HG02678 (cell line): ENCODE measurements around the gene CELF4.

Experiments used
- ATAC-seq: cut with Tn5 transposase; IDR thresholded peaks from one replicate; pipeline ENCODE4 v1.9.1; 2021; ENCODE audit warnings: mild to moderate bottlenecking, moderate library complexity; ENCODE audit not compliant: unreplicated experiment

Gene CELF4

GRCh38 chr18:37497853-37498518 lies 67.6 kb downstream of the CELF4 start:
- ATAC-seq = no peak

DNA sequence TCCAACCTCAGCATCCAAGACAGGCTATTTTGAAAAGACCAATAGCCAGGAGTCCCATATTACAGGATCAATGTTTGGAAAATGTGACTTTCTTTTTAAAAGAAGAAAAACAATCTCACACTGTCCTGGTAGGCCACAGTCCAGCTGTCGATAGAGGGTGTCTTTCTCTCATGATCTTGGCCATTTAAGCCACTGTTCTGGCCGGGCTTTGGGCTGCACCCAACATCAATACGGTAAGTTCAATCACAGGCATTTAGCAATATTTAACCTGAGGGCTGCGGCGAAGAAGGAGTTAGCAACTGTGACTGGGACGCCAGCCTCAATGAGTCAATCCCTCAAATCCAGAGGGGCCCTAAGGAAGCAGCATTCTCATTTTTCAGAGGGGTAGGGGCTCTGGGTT lies 69.0 kb downstream of the CELF4 start:
- no peak for ATAC-seq

- ATAC-seq = no peak
Observed at GRCh38 chr18:37495354-37495753, 70.2 kb downstream of the CELF4 start.

- no peak for ATAC-seq
Observed at GRCh38 chr18:37494406-37494805, 71.2 kb downstream of the CELF4 start.

DNA sequence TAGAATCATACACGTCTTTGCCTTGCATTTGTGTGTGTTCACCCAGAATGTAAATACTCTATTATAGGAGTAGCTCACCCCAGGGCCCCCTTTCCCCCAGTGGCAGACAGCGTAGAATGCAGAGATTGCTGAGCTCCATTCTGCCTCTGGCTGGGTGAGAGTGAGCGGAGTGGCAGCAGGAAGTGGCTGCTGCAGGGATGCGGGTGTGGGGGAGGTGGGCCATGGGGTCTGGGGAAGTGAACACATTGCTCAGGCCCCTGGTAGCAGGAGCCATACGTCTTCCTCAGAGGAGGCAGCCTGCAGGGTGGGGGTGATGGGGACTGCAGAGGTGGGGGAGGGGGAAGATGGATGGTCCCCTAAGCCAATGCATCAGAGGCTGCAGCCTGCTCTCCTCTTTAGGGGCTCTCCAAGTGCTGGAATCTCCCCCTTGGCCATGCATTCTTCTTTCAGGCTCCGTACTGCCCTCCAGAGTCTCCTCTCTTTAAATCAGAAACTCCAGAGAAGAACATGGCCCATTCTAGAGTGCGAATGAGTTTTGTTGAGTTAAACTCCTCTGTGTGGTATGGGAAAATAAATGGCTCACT lies 72.2 kb downstream of the CELF4 start:
- ATAC-seq = no peak

DNA sequence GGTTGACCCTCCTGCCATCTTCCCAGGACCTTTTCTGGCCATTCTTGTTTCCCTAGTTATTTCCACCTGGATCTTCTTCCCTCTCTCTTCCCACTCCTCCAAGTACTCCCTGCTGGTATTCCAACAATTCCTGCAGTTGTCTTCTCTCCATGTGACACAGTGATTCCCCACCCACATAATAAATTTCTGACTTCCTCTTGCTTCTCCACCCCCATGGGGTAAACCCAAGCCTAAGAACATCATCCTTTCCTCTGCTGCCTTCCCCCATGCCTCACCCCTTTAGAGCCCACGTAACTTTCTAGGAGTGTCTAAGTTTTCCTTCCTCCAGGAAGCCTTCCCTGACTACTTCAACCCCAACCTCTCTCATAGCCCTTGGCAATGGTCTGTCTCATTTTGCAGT lies 72.6 kb downstream of the CELF4 start:
- no peak for ATAC-seq

GRCh38 chr18:37491526-37491925 lies 74.1 kb downstream of the CELF4 start:
- ATAC-seq = no peak

DNA sequence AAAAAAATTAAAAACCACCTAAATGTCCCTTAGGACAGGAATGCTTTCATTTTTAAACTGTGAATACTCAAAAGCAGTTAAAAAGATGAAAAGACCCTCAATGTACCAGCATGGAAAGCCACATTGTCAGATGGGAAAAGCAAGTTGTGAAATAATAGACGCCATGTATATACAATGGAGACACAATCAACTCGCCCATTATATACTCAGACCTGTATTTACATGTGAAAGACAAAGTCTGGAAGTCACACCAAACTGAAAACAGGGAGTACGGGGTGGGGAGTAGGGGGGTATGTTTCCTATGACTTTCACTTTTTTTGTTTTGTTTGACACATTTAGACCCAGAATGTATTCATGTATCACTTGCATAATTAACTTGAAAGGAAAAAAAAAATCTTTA lies 75.6 kb downstream of the CELF4 start:
- no peak for ATAC-seq

GRCh38 chr18:37489011-37489410 lies 76.6 kb downstream of the CELF4 start:
- ATAC-seq = no peak

GRCh38 chr18:37487400-37487867 lies 78.2 kb downstream of the CELF4 start:
- no peak for ATAC-seq

DNA sequence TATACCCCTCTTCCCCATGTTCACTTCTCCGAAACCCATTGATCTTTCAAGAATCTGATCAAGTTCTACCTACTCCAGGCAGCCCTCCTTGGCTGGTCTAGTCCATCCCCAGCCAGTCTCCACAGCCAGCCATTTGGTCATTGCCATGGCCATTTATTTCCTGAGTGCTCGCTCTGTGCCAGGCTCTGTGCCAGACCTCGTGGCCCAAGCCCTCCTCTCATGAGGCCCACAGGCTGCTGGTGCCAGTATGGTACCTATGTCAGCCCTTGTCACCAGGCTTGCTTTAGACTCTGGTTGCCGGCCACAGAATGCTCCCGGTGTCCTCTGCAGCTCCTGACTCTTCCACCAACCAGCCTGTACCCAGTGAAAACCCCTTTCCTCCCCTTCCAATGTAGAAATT lies 78.8 kb downstream of the CELF4 start:
- ATAC-seq = no peak

GRCh38 chr18:37484983-37485834 lies 80.4 kb downstream of the CELF4 start:
- ATAC-seq = no peak

GRCh38 chr18:37483984-37484819 lies 81.4 kb downstream of the CELF4 start:
- no peak for ATAC-seq

DNA sequence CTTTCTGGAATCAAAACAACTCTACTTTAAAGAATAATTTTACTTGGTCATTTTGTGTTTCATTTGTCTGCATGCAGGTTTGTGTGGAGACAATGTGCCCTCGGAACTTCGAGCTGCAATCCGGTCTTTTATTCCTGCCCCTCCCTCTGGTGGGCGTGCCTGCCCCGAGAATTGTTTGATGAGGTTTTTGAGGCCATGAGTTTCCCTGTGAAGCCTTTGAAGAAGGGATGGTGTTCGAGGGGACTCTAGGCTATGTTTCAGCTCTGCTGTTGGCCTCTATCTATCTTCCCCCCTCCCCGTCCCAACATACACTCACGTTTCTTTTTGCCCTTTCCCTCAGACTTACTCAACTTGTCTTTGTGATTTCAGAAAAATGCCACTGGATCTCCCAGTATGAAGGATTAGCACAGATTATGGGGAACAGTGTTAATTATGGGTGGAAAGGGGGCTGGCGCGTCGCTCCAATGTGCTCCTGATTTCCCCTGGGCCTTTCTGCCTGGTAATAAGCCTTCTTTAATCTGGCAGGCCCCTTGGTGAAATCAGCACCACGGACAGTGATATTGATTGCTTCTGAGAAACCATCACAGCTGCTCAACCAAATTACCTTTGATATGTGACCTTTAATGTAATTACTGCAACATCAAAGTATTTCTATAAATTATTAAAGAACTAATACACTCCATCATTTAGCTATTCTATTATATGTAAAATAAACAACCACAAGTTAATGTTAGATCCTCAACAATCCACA lies 82.2 kb downstream of the CELF4 start:
- ATAC-seq = no peak

DNA sequence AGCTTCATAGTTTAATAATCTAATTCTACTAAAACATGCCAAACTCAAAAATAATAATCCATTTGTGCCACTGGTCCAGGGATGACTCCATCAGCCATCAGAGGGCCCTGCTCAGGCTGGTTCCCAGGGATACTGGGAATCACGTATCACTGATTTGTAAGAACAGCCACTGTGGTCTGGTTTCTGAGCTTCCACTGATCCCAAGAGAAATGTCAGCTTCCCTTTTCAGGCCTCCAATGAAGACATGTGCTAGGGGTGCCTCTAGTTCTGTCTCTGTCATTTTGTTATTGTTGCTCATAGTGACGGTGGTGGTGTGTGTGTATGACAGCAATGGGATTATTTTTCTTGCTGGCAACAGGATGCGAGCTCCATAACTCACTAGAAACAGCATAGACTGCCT lies 83.2 kb downstream of the CELF4 start:
- no peak for ATAC-seq

- ATAC-seq = no peak
Observed at GRCh38 chr18:37482002-37482401, 83.6 kb downstream of the CELF4 start.

DNA sequence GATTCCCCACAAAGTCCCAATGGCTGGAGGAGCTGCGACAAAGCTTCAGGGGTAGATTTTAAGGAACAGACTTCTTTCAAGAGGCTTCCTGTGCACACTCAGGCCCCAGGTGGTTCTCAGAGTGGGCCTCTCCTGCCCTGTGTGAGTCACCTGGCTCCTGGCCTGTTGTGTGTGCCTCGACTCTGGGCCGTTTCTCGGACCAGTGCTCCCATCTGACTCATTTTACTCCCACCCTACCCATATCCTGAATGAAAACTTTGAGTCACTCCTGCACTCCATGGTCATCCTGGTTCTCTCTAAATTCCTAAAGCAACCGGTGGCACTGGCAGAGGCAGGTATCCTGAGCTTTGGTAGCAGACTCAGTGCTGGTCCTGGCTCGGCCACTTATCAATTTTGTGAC lies 84.1 kb downstream of the CELF4 start:
- no peak for ATAC-seq

DNA sequence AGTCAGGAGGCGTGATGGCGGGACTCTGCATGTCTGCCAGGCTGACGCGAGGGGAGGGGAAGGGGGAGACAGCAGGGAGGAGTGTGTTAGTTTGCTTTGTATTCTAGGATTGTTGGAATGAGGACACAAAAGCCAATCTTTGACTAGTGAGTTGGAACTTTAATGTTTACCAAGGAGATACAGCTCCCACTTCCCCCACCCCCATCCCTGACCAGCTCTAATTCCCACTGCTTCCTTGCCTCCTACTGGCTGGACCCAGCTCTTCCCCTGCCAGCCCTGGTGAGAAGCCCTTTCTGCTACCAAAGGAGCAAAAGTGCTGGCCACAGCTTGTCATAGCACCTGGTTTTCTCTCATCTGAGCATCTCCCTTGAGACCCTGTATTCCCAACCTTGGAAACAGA lies 84.5 kb downstream of the CELF4 start:
- no peak for ATAC-seq

GRCh38 chr18:37476611-37477295 lies 88.8 kb downstream of the CELF4 start:
- ATAC-seq = no peak

GRCh38 chr18:37476182-37476581 lies 89.4 kb downstream of the CELF4 start:
- no peak for ATAC-seq
